ENCODE measurements around the gene CCNF.

CCNF gene

DNA sequence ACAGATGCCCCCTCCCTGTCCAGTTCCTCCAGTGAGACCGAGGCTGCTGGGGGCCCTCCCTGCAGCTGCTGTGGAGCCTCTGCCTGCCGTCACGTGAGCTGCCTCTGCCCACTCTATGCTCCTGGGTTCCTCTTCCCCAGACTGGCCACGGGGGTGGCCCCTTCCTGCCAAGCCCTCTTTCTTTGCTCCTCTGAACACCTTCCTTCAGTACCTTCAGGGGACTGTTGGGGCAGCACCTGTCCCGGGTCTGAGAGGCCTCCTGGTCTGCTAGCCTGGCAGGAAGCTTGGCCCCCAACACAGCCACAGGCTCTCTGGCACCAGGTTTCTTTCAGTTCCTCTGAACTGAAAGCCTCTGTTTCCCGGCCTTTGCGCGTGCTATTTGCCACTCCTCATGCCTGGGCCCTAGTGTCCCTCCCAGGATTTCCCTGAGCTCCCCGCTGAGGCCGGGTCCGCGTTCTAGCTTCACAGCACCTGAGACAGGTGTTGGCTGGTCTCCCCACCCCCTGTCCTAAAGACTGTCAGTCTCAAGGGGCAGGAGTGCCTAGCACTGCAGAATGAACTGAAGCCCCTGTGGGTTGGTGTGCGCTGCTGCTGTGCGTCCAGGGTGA is 77.9 kb downstream of the CCNF start:
- no peaks in the 10 kb centered on the region for H3K36me3 Mint-ChIP-seq
- no peak overlapping the region for H3K4me3 Mint-ChIP-seq
- H3K4me1 Mint-ChIP-seq, result peaks cover 10% of the 10 kb centered on the region
- H3K27ac Mint-ChIP-seq, result no peak overlapping the region
- no peaks in the 10 kb centered on the region for H3K9me3 Mint-ChIP-seq
- ATAC-seq (no peak), DNase-seq (ENCODE audit: low spot score in 2 of 2) (no peak)

DNA sequence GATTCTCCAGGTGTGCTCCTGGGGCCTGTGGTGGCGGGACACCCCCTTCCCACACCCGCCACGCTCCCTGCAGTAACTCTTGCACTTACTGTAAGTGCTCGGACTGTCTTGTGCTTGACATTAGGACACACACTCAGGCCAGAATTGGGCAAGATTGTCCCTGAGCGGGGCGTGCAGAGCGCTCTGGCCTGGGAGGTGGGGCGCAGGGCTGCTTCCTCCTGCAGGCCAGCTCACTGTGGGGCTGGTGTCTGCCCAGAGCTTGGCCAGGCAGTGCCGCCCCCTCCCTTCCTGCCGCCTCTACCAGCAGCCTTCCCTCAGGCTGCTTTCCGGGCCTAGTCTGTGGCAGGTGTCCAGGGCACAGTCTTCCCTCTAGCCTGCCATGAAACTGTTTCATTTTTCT is 78.4 kb downstream of the CCNF start:
- ATAC-seq (no peak), DNase-seq (ENCODE audit: low spot score in 2 of 2) (no peak)
- Mint-ChIP-seq H3K27ac (no peak overlapping the region), H3K4me1 (peaks cover 15% of the 10 kb centered on the region), H3K9me3 (no peaks in the 10 kb centered on the region), H3K36me3 (peaks cover 4% of the 10 kb centered on the region), H3K4me3 (no peak overlapping the region)
